Hepatocyte (in vitro differentiated cells): ENCODE data around the gene EXOC3.

ENCODE experiments used
- EZH2 ChIP-seq: fragments of 200-600 bp; sonication (generic); IDR thresholded peaks from 2 replicates; pipeline ENCODE4 v1.6.1; 2016; ENCODE audit warnings: antibody characterized with exemption, mild to moderate bottlenecking, borderline replicate concordance
- EZH2phosphoT487 ChIP-seq: fragments of 200-600 bp; sonication (generic); IDR thresholded peaks from one replicate; pipeline ENCODE4 v1.6.1; 2018; ENCODE audit warnings: antibody characterized with exemption, mild to moderate bottlenecking, low read depth, moderate library complexity; ENCODE audit not compliant: unreplicated experiment, severe bottlenecking
- TF ChIP-seq, protein P1 (sequence below): fragments of 200-600 bp; sonication (generic); IDR thresholded peaks from 2 replicates; pipeline ENCODE4 v1.5.1; 2016; ENCODE audit warnings: antibody characterized with exemption, mild to moderate bottlenecking; ENCODE audit not compliant: poor library complexity

DNA sequence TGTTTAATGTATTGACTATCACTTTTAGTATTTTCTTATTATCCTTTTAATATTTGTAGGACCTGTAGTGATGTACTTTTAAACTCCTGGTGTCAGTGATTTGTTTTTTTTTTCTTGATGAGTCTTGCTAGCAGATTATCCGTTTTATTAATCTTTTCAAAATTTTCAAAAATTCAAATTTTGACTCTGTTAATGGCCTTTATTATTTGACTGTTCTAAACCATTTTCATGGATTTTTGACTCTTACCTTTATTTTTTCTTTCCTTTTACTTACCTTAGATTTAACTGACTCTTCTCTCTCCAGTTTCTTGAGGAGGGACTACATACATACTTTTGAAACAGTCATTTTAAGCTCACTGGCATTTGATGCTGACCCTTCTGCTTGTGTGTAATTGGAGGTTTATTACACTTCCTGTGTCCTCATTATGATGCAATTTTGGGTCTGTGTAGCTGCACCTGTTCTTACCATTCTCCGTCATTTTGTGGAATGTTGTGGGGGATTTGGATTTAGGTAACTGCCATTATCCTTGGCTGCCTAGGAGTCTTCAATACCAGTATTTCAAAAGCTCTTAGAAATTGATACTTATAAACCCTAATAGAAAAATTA, 32.0 kb upstream of the EXOC3 start:
- TF ChIP-seq, protein P1, sequence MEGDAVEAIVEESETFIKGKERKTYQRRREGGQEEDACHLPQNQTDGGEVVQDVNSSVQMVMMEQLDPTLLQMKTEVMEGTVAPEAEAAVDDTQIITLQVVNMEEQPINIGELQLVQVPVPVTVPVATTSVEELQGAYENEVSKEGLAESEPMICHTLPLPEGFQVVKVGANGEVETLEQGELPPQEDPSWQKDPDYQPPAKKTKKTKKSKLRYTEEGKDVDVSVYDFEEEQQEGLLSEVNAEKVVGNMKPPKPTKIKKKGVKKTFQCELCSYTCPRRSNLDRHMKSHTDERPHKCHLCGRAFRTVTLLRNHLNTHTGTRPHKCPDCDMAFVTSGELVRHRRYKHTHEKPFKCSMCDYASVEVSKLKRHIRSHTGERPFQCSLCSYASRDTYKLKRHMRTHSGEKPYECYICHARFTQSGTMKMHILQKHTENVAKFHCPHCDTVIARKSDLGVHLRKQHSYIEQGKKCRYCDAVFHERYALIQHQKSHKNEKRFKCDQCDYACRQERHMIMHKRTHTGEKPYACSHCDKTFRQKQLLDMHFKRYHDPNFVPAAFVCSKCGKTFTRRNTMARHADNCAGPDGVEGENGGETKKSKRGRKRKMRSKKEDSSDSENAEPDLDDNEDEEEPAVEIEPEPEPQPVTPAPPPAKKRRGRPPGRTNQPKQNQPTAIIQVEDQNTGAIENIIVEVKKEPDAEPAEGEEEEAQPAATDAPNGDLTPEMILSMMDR, result no peak
- TF ChIP-seq EZH2 (no peak), EZH2phosphoT487 (no peak)
